Measurements from ENCODE around the gene ANK3. TPM values are rescaled to one million over a fixed set of nuclear protein-coding genes. Genes with fewer than 3 reads are reported as not detected.

The ANK3 gene
- polyA plus RNA-seq, 1 donor from 2014 or later, result 114 TPM

GRCh38 chr10:60316029-60316428 is 73.6 kb downstream of the ANK3 start:
- Histone ChIP-seq H3K27me3 (ENCODE audit: insufficient read depth, low read depth, low read length) (no peaks in the 10 kb centered on the region), H3K4me3 (ENCODE audit: low read length) (no peak overlapping the region), H3F3A (ENCODE audit: insufficient read depth, low read length, poor library complexity, severe bottlenecking) (no peaks in the 10 kb centered on the region), H3K27ac (ENCODE audit: low read length) (no peak overlapping the region), H3K9ac (ENCODE audit: low read length) (no peak overlapping the region), H4K20me1 (ENCODE audit: insufficient read depth) (no peaks in the 10 kb centered on the region), H3K9me3 (ENCODE audit: low read length) (no peaks in the 10 kb centered on the region), H3K9me2 (ENCODE audit: insufficient read depth, low read length) (no peaks in the 10 kb centered on the region), H3K79me2 (replicated peaks; ENCODE audit: insufficient read depth, low read length) (no peaks in the 10 kb centered on the region), H3K36me3 (ENCODE audit: insufficient read depth, low read length) (no peaks in the 10 kb centered on the region), H3K4me2 (ENCODE audit: low read length) (no peak overlapping the region), H2AFZ (ENCODE audit: low read depth, low read length) (no peak overlapping the region)
- no peak for TF ChIP-seq REST (IDR thresholded peaks at IDR 0.05; ENCODE audit: borderline replicate concordance)
- no peak for TF ChIP-seq POLR2AphosphoS5 (IDR thresholded peaks at IDR 0.05)

GRCh38 chr10:60315311-60315710 is 74.4 kb downstream of the ANK3 start:
- no peak overlapping the region for H2AFZ ChIP-seq (ENCODE audit: low read depth, low read length)
- H3K9ac ChIP-seq (ENCODE audit: low read length), result no peak overlapping the region
- H3F3A ChIP-seq (ENCODE audit: insufficient read depth, low read length, poor library complexity, severe bottlenecking), result no peaks in the 10 kb centered on the region
- no peaks in the 10 kb centered on the region for H3K27me3 ChIP-seq (ENCODE audit: insufficient read depth, low read depth, low read length)
- H3K4me3 ChIP-seq (ENCODE audit: low read length), result no peak overlapping the region
- TF ChIP-seq EP300 (conservative IDR thresholded peaks at IDR 0.05; ENCODE audit: poor library complexity, severe bottlenecking), result no peak
- TF ChIP-seq CTCF (IDR thresholded peaks at IDR 0.05; ENCODE audit: poor library complexity, severe bottlenecking), result no peak
- no peak for TF ChIP-seq TAF1 (IDR thresholded peaks at IDR 0.05; ENCODE audit: low read depth)
- no peak for TF ChIP-seq REST (IDR thresholded peaks at IDR 0.05; ENCODE audit: borderline replicate concordance)
- TF ChIP-seq POLR2AphosphoS5 (IDR thresholded peaks at IDR 0.05), result no peak
- no peak for TF ChIP-seq SMC3 (conservative IDR thresholded peaks at IDR 0.05; ENCODE audit: poor library complexity)
- TF ChIP-seq MXI1 (conservative IDR thresholded peaks at IDR 0.05; ENCODE audit: poor library complexity, severe bottlenecking), result no peak
- no peak overlapping the region for H3K27ac ChIP-seq (ENCODE audit: low read length)
- H3K9me2 ChIP-seq (ENCODE audit: insufficient read depth, low read length), result no peaks in the 10 kb centered on the region
- no peaks in the 10 kb centered on the region for H3K36me3 ChIP-seq (ENCODE audit: insufficient read depth, low read length)
- H3K79me2 ChIP-seq (replicated peaks; ENCODE audit: insufficient read depth, low read length), result no peaks in the 10 kb centered on the region
- no peaks in the 10 kb centered on the region for H3K9me3 ChIP-seq (ENCODE audit: low read length)
- no peak overlapping the region for H3K4me2 ChIP-seq (ENCODE audit: low read length)
- no peaks in the 10 kb centered on the region for H4K20me1 ChIP-seq (ENCODE audit: insufficient read depth)
